Left colon (tissue), 2 donors: ENCODE measurements around the gene SLC2A1. TPM values are rescaled to one million over a fixed set of nuclear protein-coding genes. Genes with fewer than 3 reads are reported as not detected.

ENCODE experiments used
- ATAC-seq: fragments of 200-7000 bp; cut with Tn5 transposase; one replicate; pipeline ENCODE4 v1.9.1; 2020; ENCODE audit warnings: mild to moderate bottlenecking, moderate library complexity
- DNase-seq, 2 donors: peaks; one replicate each; pipeline ENCODE4 v3.0.0-alpha.2; 2020
- intact Hi-C, 2 donors: fragments of 100-400 bp; cut with DNase I in 1 of 2; cut with micrococcal nuclease in 1 of 2; formaldehyde crosslinking; loops; one replicate each; pipeline versions ENCODE4 v1.11.2 to v1.14.0; 2022; cut with DNase I, micrococcal nuclease
- total RNA-seq, 2 donors: library from RNA; stranded (reverse); fragmentation: NEBNext Ultra II Directional; extraction: Animal tissue kit (Norgen Biotek cat#: 25700); gene quantifications; one replicate each; pipeline ENCODE4 v1.2.1, GENCODE V29; 2021
- donor health status: DM: no; HTN: no; CAD: no.
- donor health status: DM: yes; HTN: yes; CAD: no.

SLC2A1 gene
- total RNA-seq, 2 donors from 2014 or later = 59.0 to 82.7 TPM

- intact Hi-C loops = no loop called here
- ATAC-seq (no peak), DNase-seq (no peak)
Measured at GRCh38 chr1:42963378-42964043, 4.8 kb upstream of the SLC2A1 start.

GRCh38 chr1:42962641-42963377 lies 4.1 kb upstream of the SLC2A1 start:
- no peak for ATAC-seq
- peak in 1 of 2 donors; percentile 67 for DNase-seq
- intact Hi-C loops = no loop called here

GRCh38 chr1:42961312-42962091 lies 2.8 kb upstream of the SLC2A1 start:
- ATAC-seq (no peak), DNase-seq (no peak)
- intact Hi-C loops = no loop called here

GRCh38 chr1:42960566-42961311 lies 2.1 kb upstream of the SLC2A1 start:
- intact Hi-C loops = no loop called here
- no peak for ATAC-seq
- no peak for DNase-seq

- DNase-seq (no peak), ATAC-seq (no peak)
- intact Hi-C loops = no loop called here
Measured at GRCh38 chr1:42960122-42960390, 1.4 kb upstream of the SLC2A1 start.

- intact Hi-C loops = no loop called here
- DNase-seq (peak in 1 of 2 donors; percentile 71), ATAC-seq (peak; percentile 62)
Measured at GRCh38 chr1:42957880-42958487, 684 bp downstream of the SLC2A1 start.

- intact Hi-C loops = no loop called here
- DNase-seq = peak in 1 of 2 donors; percentile 68
Measured at GRCh38 chr1:42957229-42957879, 1.3 kb downstream of the SLC2A1 start.

GRCh38 chr1:42956739-42957138 lies 1.9 kb downstream of the SLC2A1 start:
- ATAC-seq (no peak), DNase-seq (no peak)
- intact Hi-C loops = no loop called here

More at GRCh38 chr1:42957229-42957879, 1.3 kb downstream of the SLC2A1 start:
- ATAC-seq = peak; percentile 49

GRCh38 chr1:42955311-42956063 lies 3.2 kb downstream of the SLC2A1 start:
- DNase-seq = no peak
- intact Hi-C loops = no loop called here
- ATAC-seq = no peak

GRCh38 chr1:42953182-42954180 lies 5.2 kb downstream of the SLC2A1 start:
- ATAC-seq (no peak), DNase-seq (no peak)
- intact Hi-C loops = no loop called here

GRCh38 chr1:42952303-42953001 lies 6.2 kb downstream of the SLC2A1 start:
- no peak for DNase-seq
- ATAC-seq = peak; percentile 49
- intact Hi-C loops = no loop called here

GRCh38 chr1:42951588-42951987 lies 7.1 kb downstream of the SLC2A1 start:
- no peak for DNase-seq
- no peak for ATAC-seq
- intact Hi-C loops = no loop called here

- intact Hi-C loops = no loop called here
- ATAC-seq (no peak), DNase-seq (no peak)
Measured at GRCh38 chr1:42950116-42950481, 8.6 kb downstream of the SLC2A1 start.

GRCh38 chr1:42949312-42950115 lies 9.2 kb downstream of the SLC2A1 start:
- DNase-seq = no peak
- intact Hi-C loops = no loop called here
- ATAC-seq = peak; percentile 49
